GM12801 (cell line): ENCODE results near the gene SECISBP2L.

Source experiments
- CTCF ChIP-seq: IDR thresholded peaks from one replicate; pipeline ENCODE4 v1.5.1; 2011; ENCODE audit warnings: control low read depth; ENCODE audit not compliant: insufficient read length; ENCODE audit errors: extremely low read depth

SECISBP2L gene

GRCh38 chr15:49083401-49084284 lies 37.4 kb upstream of the SECISBP2L start:
- TF ChIP-seq CTCF, result no peak

GRCh38 chr15:49082960-49083359 lies 36.7 kb upstream of the SECISBP2L start:
- TF ChIP-seq CTCF, result no peak

GRCh38 chr15:49079340-49080039 lies 33.2 kb upstream of the SECISBP2L start:
- no peak for TF ChIP-seq CTCF

GRCh38 chr15:49075881-49076280 lies 29.6 kb upstream of the SECISBP2L start:
- TF ChIP-seq CTCF, result no peak

- no peak for TF ChIP-seq CTCF
Measured at GRCh38 chr15:49066372-49066771, 20.1 kb upstream of the SECISBP2L start.

- no peak for TF ChIP-seq CTCF
Measured at GRCh38 chr15:49064884-49065283, 18.6 kb upstream of the SECISBP2L start.

- TF ChIP-seq CTCF, result no peak
Measured at GRCh38 chr15:49064281-49064653, 18.0 kb upstream of the SECISBP2L start.
